ENCODE measurements around the gene CENPF.

Gene CENPF

GRCh38 chr1:214602764-214603657 lies at the start of gene CENPF:
TSS of gene CENPF (plus strand) at chr1:214603195. CDS start at chr1:214613755, 10,560 bp downstream.
- Mint-ChIP-seq H3K36me3 (peaks cover 0 to 6% of the 10 kb centered on the region in 2 donors), H3K9me3 (peaks cover 0 to 2% of the 10 kb centered on the region in 2 donors), H3K27me3 (no peaks in the 10 kb centered on the region), H3K27ac (peak within 1 kb of the TSS; percentile 79), H3K4me1 (peaks cover 5 to 10% of the 10 kb centered on the region in 2 donors), H3K4me3 (peak within 1 kb of the TSS; percentile 94 to 95)
- ATAC-seq (replicated peaks): peak; percentile 98
- DNase-seq: peak; percentile 93

GRCh38 chr1:214557952-214558735 lies 44.9 kb upstream of the CENPF start:
- H3K36me3 Mint-ChIP-seq: no peaks in the 10 kb centered on the region
- DNase-seq: no peak
- H3K9me3 Mint-ChIP-seq: no peaks in the 10 kb centered on the region
- H3K27ac Mint-ChIP-seq: no peak overlapping the region
- H3K27me3 Mint-ChIP-seq: peaks cover 23 to 38% of the 10 kb centered on the region in 2 donors
- H3K4me1 Mint-ChIP-seq: no peaks in the 10 kb centered on the region
- ATAC-seq (replicated peaks): no peak
- no peak overlapping the region for H3K4me3 Mint-ChIP-seq

- no peaks in the 10 kb centered on the region for H3K4me1 Mint-ChIP-seq
- H3K27me3 Mint-ChIP-seq: peaks cover 20 to 28% of the 10 kb centered on the region in 2 donors
- no peak overlapping the region for H3K4me3 Mint-ChIP-seq
- no peak for ATAC-seq (replicated peaks)
- no peak overlapping the region for H3K27ac Mint-ChIP-seq
- no peaks in the 10 kb centered on the region for H3K9me3 Mint-ChIP-seq
- no peak for DNase-seq
- H3K36me3 Mint-ChIP-seq: no peaks in the 10 kb centered on the region
Measured at GRCh38 chr1:214563881-214564280, 39.1 kb upstream of the CENPF start.

GRCh38 chr1:214565310-214565709 lies 37.7 kb upstream of the CENPF start:
- peaks cover 17 to 27% of the 10 kb centered on the region in 2 donors for H3K27me3 Mint-ChIP-seq
- H3K4me1 Mint-ChIP-seq: no peaks in the 10 kb centered on the region
- ATAC-seq (replicated peaks) (no peak), DNase-seq (no peak)
- no peaks in the 10 kb centered on the region for H3K36me3 Mint-ChIP-seq
- no peak overlapping the region for H3K4me3 Mint-ChIP-seq
- no peak overlapping the region for H3K27ac Mint-ChIP-seq
- peaks cover 0 to 2% of the 10 kb centered on the region in 2 donors for H3K9me3 Mint-ChIP-seq

GRCh38 chr1:214566158-214567104 lies 36.6 kb upstream of the CENPF start:
- Mint-ChIP-seq H3K27ac (no peak overlapping the region), H3K4me1 (no peaks in the 10 kb centered on the region), H3K36me3 (no peaks in the 10 kb centered on the region), H3K4me3 (no peak overlapping the region), H3K9me3 (peaks cover 0 to 2% of the 10 kb centered on the region in 2 donors), H3K27me3 (peaks cover 10 to 19% of the 10 kb centered on the region in 2 donors)
- ATAC-seq (replicated peaks): no peak
- no peak for DNase-seq

GRCh38 chr1:214567481-214567980 lies 35.5 kb upstream of the CENPF start:
- DNase-seq (no peak), ATAC-seq (replicated peaks) (no peak)
- H3K27ac Mint-ChIP-seq: no peak overlapping the region
- H3K9me3 Mint-ChIP-seq: peaks cover 0 to 2% of the 10 kb centered on the region in 2 donors
- peaks cover 10 to 15% of the 10 kb centered on the region in 2 donors for H3K27me3 Mint-ChIP-seq
- H3K36me3 Mint-ChIP-seq: no peaks in the 10 kb centered on the region
- no peaks in the 10 kb centered on the region for H3K4me1 Mint-ChIP-seq
- no peak overlapping the region for H3K4me3 Mint-ChIP-seq

GRCh38 chr1:214568328-214568727 lies 34.7 kb upstream of the CENPF start:
- ATAC-seq (replicated peaks) (no peak), DNase-seq (no peak)
- H3K4me1 Mint-ChIP-seq: no peaks in the 10 kb centered on the region
- peaks cover 10 to 14% of the 10 kb centered on the region in 2 donors for H3K27me3 Mint-ChIP-seq
- H3K27ac Mint-ChIP-seq: no peak overlapping the region
- H3K36me3 Mint-ChIP-seq: no peaks in the 10 kb centered on the region
- H3K4me3 Mint-ChIP-seq: no peak overlapping the region
- peaks cover 0 to 2% of the 10 kb centered on the region in 2 donors for H3K9me3 Mint-ChIP-seq

GRCh38 chr1:214569357-214570004 lies 33.5 kb upstream of the CENPF start:
- Mint-ChIP-seq H3K4me3 (no peak overlapping the region), H3K4me1 (no peaks in the 10 kb centered on the region), H3K36me3 (no peaks in the 10 kb centered on the region), H3K27me3 (peaks cover 10 to 14% of the 10 kb centered on the region in 2 donors), H3K9me3 (peaks cover 0 to 2% of the 10 kb centered on the region in 2 donors), H3K27ac (no peak overlapping the region)
- no peak for DNase-seq
- no peak for ATAC-seq (replicated peaks)

GRCh38 chr1:214570442-214570841 lies 32.6 kb upstream of the CENPF start:
- ATAC-seq (replicated peaks): no peak
- peaks cover 10 to 14% of the 10 kb centered on the region in 2 donors for H3K27me3 Mint-ChIP-seq
- H3K9me3 Mint-ChIP-seq: peaks cover 0 to 2% of the 10 kb centered on the region in 2 donors
- no peak overlapping the region for H3K27ac Mint-ChIP-seq
- no peak overlapping the region for H3K4me3 Mint-ChIP-seq
- DNase-seq: no peak
- no peaks in the 10 kb centered on the region for H3K36me3 Mint-ChIP-seq
- no peaks in the 10 kb centered on the region for H3K4me1 Mint-ChIP-seq

- Mint-ChIP-seq H3K27ac (no peak overlapping the region), H3K4me3 (no peak overlapping the region), H3K27me3 (peaks cover 10 to 14% of the 10 kb centered on the region in 2 donors), H3K36me3 (peaks cover 5 to 6% of the 10 kb centered on the region in 2 donors), H3K4me1 (no peaks in the 10 kb centered on the region), H3K9me3 (peaks cover 6 to 8% of the 10 kb centered on the region in 2 donors)
- no peak for DNase-seq
- ATAC-seq (replicated peaks): no peak
Measured at GRCh38 chr1:214571281-214571680, 31.7 kb upstream of the CENPF start.

GRCh38 chr1:214573386-214574318 lies 29.3 kb upstream of the CENPF start:
- DNase-seq (no peak), ATAC-seq (replicated peaks) (no peak)
- peaks cover 14 to 17% of the 10 kb centered on the region in 2 donors for H3K9me3 Mint-ChIP-seq
- H3K36me3 Mint-ChIP-seq: peaks cover 8 to 9% of the 10 kb centered on the region in 2 donors
- no peaks in the 10 kb centered on the region for H3K4me1 Mint-ChIP-seq
- no peak overlapping the region for H3K27ac Mint-ChIP-seq
- H3K27me3 Mint-ChIP-seq: peaks cover 6 to 14% of the 10 kb centered on the region in 2 donors
- H3K4me3 Mint-ChIP-seq: no peak overlapping the region

GRCh38 chr1:214574598-214575411 lies 28.2 kb upstream of the CENPF start:
- no peak overlapping the region for H3K4me3 Mint-ChIP-seq
- no peak overlapping the region for H3K27ac Mint-ChIP-seq
- H3K4me1 Mint-ChIP-seq: peaks cover 2 to 5% of the 10 kb centered on the region in 2 donors
- H3K9me3 Mint-ChIP-seq: peaks cover 14% of the 10 kb centered on the region in 2 donors
- no peak for ATAC-seq (replicated peaks)
- H3K36me3 Mint-ChIP-seq: peaks cover 8 to 9% of the 10 kb centered on the region in 2 donors
- H3K27me3 Mint-ChIP-seq: peaks cover 0 to 6% of the 10 kb centered on the region in 2 donors
- DNase-seq: no peak

All from stimulated activated naive B cell treated with anti-CD40 and anti-IgM and Interleukin-4, amounts not matched to agents 10 μg/mL and 1 μg/mL and 100 μg/mL, for 72 hours (primary cell).